CD4-positive, alpha-beta memory T cell (primary cell): Measurements from ENCODE around the gene NUMA1. TPM values are rescaled to one million over a fixed set of nuclear protein-coding genes. Genes with fewer than 3 reads are reported as not detected.
A peak's percentile ranks its signal among the peaks of the same experiment; 100 is the strongest.

Source experiments
- CTCF ChIA-PET: fragments of 350-600 bp; sonication (Branson Sonifier 250); formaldehyde crosslinking; loops from one replicate; lab custom pipeline; 2021; ENCODE audit warnings: inconsistent platforms; ENCODE audit not compliant: partially characterized antibody; lab: Charles Lee
- POLR2A ChIA-PET: fragments of 350-600 bp; sonication (Branson Sonifier 250); formaldehyde crosslinking; loops from one replicate; lab custom pipeline; 2021; ENCODE audit not compliant: partially characterized antibody; lab: Charles Lee
- DNase-seq, 5 donors: peaks; one replicate each; pipeline versions ENCODE4 v3.0.0 to v3.0.0-alpha.2; 2020 to 2022; ENCODE audit warnings: mixed read lengths in 1 of 5
- H3K27ac ChIP-seq: one replicate; pipeline ENCODE4 v1.7.0; 2013; ENCODE audit warnings: low read depth, low read length
- H3K27me3 ChIP-seq: 2 replicates; pipeline ENCODE4 v1.7.0; 2013; ENCODE audit warnings: mild to moderate bottlenecking, low read length, moderate library complexity; ENCODE audit not compliant: insufficient read depth
- H3K36me3 ChIP-seq: 2 replicates; pipeline ENCODE4 v1.7.0; 2013; ENCODE audit warnings: mild to moderate bottlenecking, low read length, moderate library complexity; ENCODE audit not compliant: insufficient read depth
- H3K4me1 ChIP-seq: 2 replicates; pipeline ENCODE4 v1.7.0; 2013; ENCODE audit warnings: mild to moderate bottlenecking, low read length, moderate library complexity; ENCODE audit not compliant: insufficient read depth
- H3K4me3 ChIP-seq, 2 donors: one replicate each; pipeline ENCODE4 v1.7.0; 2013; ENCODE audit warnings: low read length in 2 of 2, mild to moderate bottlenecking in 1 of 2
- H3K9me3 ChIP-seq, 2 donors: one replicate each; pipeline ENCODE4 v1.7.0; 2013; ENCODE audit warnings: low read length in 2 of 2, control low read depth in 1 of 2; ENCODE audit not compliant: control insufficient read depth in 1 of 2
- H3K27ac Mint-ChIP-seq, 7 donors: one replicate each; pipeline ENCODE4 v1.8.0; 2020 to 2021; ENCODE audit warnings: mixed read lengths in 7 of 7, mild to moderate bottlenecking in 6 of 7, inconsistent platforms in 3 of 7, moderate library complexity in 3 of 7
- H3K27me3 Mint-ChIP-seq, 2 donors: one replicate each; pipeline ENCODE4 v1.8.0; 2020 to 2021; ENCODE audit warnings: mixed read lengths in 2 of 2
- H3K36me3 Mint-ChIP-seq, 2 donors: one replicate each; pipeline ENCODE4 v1.8.0; 2020 to 2021; ENCODE audit warnings: mixed read lengths in 2 of 2, inconsistent platforms in 1 of 2, mild to moderate bottlenecking in 1 of 2
- H3K4me1 Mint-ChIP-seq, 4 donors: one replicate each; pipeline ENCODE4 v1.8.0; 2020 to 2021; ENCODE audit warnings: mixed read lengths in 4 of 4, mild to moderate bottlenecking in 1 of 4
- H3K4me3 Mint-ChIP-seq, 8 donors: one replicate each; pipeline ENCODE4 v1.8.0; 2020 to 2021; ENCODE audit warnings: mixed read lengths in 8 of 8, mild to moderate bottlenecking in 7 of 8, moderate library complexity in 6 of 8, inconsistent platforms in 3 of 8
- H3K9me3 Mint-ChIP-seq, 8 donors: one replicate each; pipeline ENCODE4 v1.8.0; 2020 to 2021; ENCODE audit warnings: mixed read lengths in 8 of 8, mild to moderate bottlenecking in 5 of 8, inconsistent platforms in 3 of 8, moderate library complexity in 1 of 8
- intact Hi-C: fragments of 100-400 bp; cut with micrococcal nuclease; formaldehyde crosslinking; loops from one replicate; pipeline ENCODE4 v1.15.1; 2023
- polyA plus RNA-seq, 2 donors: library from polyadenylated mRNA; unstranded; fragments of 300-500 nt; fragmentation: Illumina TruSeq; gene quantifications; one replicate each; pipeline ENCODE4 v1.2.3, GENCODE V29; 2021
- total RNA-seq, 2 experiments: library from RNA; stranded (reverse); gene quantifications; one replicate each; pipeline ENCODE4 v1.2.3, GENCODE V29; 2021

NUMA1 gene
- total and polyA plus RNA-seq, 4 experiments from 2014 or later: 4.0 to 380 (median 238) TPM

- intact Hi-C loops: no loop called here
Observed at GRCh38 chr11:72005347-72006260, 74.7 kb downstream of the NUMA1 start.

GRCh38 chr11:72004515-72005346 lies 75.6 kb downstream of the NUMA1 start:
- H3K27ac ChIP-seq: no peak overlapping the region
- peak overlapping the region in 2 of 7 donors; percentile 25 to 40 for H3K27ac Mint-ChIP-seq
- no peak overlapping the region for H3K4me3 ChIP-seq
- H3K27me3 ChIP-seq: no peaks in the 10 kb centered on the region
- H3K9me3 ChIP-seq: no peaks in the 10 kb centered on the region
- H3K4me1 Mint-ChIP-seq: peaks cover 2 to 18% (median 14%) of the 10 kb centered on the region in 4 donors
- no peak for DNase-seq
- H3K36me3 ChIP-seq: peaks cover 78% of the 10 kb centered on the region
- peaks cover 8% of the 10 kb centered on the region for H3K4me1 ChIP-seq
- ChIA-PET POLR2A (interaction anchor here (1.4 kb wide), 1 partner anchor 76 kb away, joined by 4 read pairs; the partner anchor contains the start of genes RNF121 and XNDC1N), CTCF (interaction anchor here (1.3 to 1.5 kb wide), 2 partner anchors 27 to 178 kb away, joined by 3 to 5 read pairs; no protein-coding TSS in a partner anchor)
- H3K4me3 Mint-ChIP-seq: no peak overlapping the region
- no peaks in the 10 kb centered on the region for H3K9me3 Mint-ChIP-seq
- H3K27me3 Mint-ChIP-seq: no peaks in the 10 kb centered on the region
- intact Hi-C loops: no loop called here
- H3K36me3 Mint-ChIP-seq: peaks cover 55 to 87% of the 10 kb centered on the region in 2 donors

More at GRCh38 chr11:72005347-72006260, 74.7 kb downstream of the NUMA1 start:
- H3K4me3 ChIP-seq: no peak overlapping the region
- Mint-ChIP-seq H3K36me3 (peaks cover 55 to 92% of the 10 kb centered on the region in 2 donors), H3K9me3 (no peaks in the 10 kb centered on the region), H3K4me3 (no peak overlapping the region), H3K27me3 (no peaks in the 10 kb centered on the region), H3K27ac (peak overlapping the region in 3 of 7 donors; percentile 6 to 17 (median 8)), H3K4me1 (peaks cover 0 to 9% (median 7%) of the 10 kb centered on the region in 4 donors)
- ChIA-PET CTCF (interaction anchor here (1.3 to 1.5 kb wide), 2 partner anchors 28 to 177 kb away, joined by 3 to 5 read pairs; no protein-coding TSS in a partner anchor), POLR2A (interaction anchor here (1.4 kb wide), 2 partner anchors 38 to 77 kb away, joined by 3 to 4 read pairs; partner anchors contain the start of genes RNF121 and XNDC1N)
- H3K9me3 ChIP-seq: no peaks in the 10 kb centered on the region
- H3K27me3 ChIP-seq: no peaks in the 10 kb centered on the region
- no peak overlapping the region for H3K27ac ChIP-seq
- peaks cover 86% of the 10 kb centered on the region for H3K36me3 ChIP-seq
- DNase-seq: no peak
- H3K4me1 ChIP-seq: no peaks in the 10 kb centered on the region

- Histone ChIP-seq H3K27me3 (no peaks in the 10 kb centered on the region), H3K9me3 (no peaks in the 10 kb centered on the region), H3K4me3 (no peak overlapping the region), H3K4me1 (peaks cover 18% of the 10 kb centered on the region), H3K36me3 (peaks cover 72% of the 10 kb centered on the region), H3K27ac (no peak overlapping the region)
- no peak for DNase-seq
- CTCF ChIA-PET: interaction anchor here (1.2 kb wide), 1 partner anchor 26 kb away, joined by 3 read pairs; no protein-coding TSS in a partner anchor
- POLR2A ChIA-PET: interaction anchor here (1.0 kb wide), 1 partner anchor 36 kb away, joined by 4 read pairs; no protein-coding TSS in a partner anchor
- no peaks in the 10 kb centered on the region for H3K9me3 Mint-ChIP-seq
- intact Hi-C loops: no loop called here
- H3K36me3 Mint-ChIP-seq: peaks cover 51 to 88% of the 10 kb centered on the region in 2 donors
- peaks cover 11 to 28% (median 23%) of the 10 kb centered on the region in 4 donors for H3K4me1 Mint-ChIP-seq
- H3K27ac Mint-ChIP-seq: peak overlapping the region in 2 of 7 donors; percentile 31 to 59
- H3K4me3 Mint-ChIP-seq: no peak overlapping the region
- H3K27me3 Mint-ChIP-seq: no peaks in the 10 kb centered on the region
Observed at GRCh38 chr11:72003776-72004171, 76.6 kb downstream of the NUMA1 start.

DNA sequence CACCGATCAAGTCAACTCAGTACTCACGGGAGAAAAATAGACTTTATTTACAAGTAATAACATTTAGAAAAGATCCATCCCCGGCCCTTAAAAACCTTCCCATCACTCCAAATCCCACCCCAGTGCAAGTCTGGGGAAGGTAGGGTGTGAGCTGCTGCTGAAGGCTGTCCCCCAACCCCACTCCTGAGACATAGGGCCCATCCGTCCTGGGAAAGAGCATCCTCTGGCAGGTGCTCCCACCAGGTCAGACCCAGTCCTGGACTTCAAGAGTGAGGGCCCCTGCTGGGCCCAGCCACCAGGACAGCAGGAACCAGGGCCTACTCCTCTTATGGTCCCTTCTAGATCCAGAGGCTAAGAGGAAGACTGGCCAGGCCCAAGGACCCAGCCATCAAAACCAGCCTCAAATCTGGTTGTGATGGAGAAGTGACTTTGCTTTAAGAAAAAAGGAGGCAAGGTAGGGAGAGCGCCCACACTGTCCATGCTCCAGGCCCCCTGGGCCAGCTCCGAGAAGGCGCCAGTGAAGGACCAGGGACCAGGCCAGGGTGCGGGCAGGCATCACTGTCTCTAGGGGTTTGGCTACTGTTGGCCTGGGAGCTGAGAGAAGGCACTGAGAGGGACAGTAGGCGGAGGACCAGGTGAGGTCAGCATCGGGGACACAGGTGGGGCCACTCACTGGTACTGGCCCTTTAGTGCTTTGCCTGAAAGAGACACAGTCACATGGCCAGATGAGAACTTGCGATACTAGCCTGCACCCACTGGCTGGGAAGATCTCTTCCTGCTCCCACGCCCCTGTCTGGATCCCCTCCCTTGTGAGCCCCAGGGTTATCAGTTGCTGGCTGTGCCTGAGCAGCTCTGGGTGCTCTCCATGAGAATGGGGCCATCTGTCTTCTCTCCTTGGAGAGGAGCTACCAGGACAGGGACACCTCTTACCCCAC lies 77.2 kb downstream of the NUMA1 start:
- peaks cover 24% of the 10 kb centered on the region for H3K4me1 ChIP-seq
- peaks cover 65% of the 10 kb centered on the region for H3K36me3 ChIP-seq
- ChIA-PET POLR2A (interaction anchor here (1.0 kb wide), 1 partner anchor 37 kb away, joined by 4 read pairs; no protein-coding TSS in a partner anchor), CTCF (interaction anchor here (1.2 kb wide), 1 partner anchor 26 kb away, joined by 3 read pairs; no protein-coding TSS in a partner anchor)
- DNase-seq: no peak
- no peaks in the 10 kb centered on the region for H3K9me3 Mint-ChIP-seq
- intact Hi-C loops: no loop called here
- H3K4me3 Mint-ChIP-seq: no peak overlapping the region
- H3K4me3 ChIP-seq: no peak overlapping the region
- peak overlapping the region in 4 of 7 donors; percentile 13 to 59 (median 26) for H3K27ac Mint-ChIP-seq
- H3K27me3 Mint-ChIP-seq: no peaks in the 10 kb centered on the region
- H3K4me1 Mint-ChIP-seq: peaks cover 17 to 34% (median 29%) of the 10 kb centered on the region in 4 donors
- peaks cover 44 to 84% of the 10 kb centered on the region in 2 donors for H3K36me3 Mint-ChIP-seq
- H3K9me3 ChIP-seq: no peaks in the 10 kb centered on the region
- no peak overlapping the region for H3K27ac ChIP-seq
- no peaks in the 10 kb centered on the region for H3K27me3 ChIP-seq

DNA sequence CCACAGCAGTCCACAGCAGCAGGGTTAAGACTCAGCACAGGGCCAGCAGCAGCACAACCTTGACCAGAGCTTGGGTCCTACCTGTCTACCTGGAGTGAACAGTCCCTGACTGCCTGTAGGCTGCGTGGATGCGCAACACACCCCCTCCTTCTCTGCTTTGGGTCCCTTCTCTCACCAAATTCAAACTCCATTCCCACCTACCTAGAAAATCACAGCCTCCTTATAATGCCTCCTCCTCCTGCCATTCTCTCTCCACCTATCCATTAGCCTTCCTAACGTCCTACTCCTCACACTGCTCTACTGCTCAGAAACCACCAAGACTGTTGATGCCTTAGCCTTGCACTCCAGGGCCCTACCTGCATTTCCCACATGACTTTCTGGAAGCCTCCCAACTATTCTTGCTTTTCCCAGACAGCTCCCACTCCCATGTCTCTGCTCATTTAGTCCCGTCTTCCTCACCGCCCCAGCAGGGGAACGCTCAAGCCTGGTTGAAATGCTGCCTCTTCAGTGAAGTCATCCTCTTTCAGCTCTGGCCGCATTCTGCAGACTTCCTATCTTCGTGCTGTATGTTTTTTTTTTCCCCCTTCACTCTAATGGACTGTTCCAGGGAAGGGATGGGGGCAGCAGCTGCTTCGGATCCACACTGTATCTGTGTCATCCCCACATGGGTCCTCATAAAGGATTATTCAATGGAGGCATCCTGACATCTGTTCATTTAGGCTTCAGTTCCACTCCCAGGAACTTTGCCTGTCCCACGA lies 78.3 kb downstream of the NUMA1 start:
- intact Hi-C loops: no loop called here
- Histone ChIP-seq H3K4me1 (peaks cover 26% of the 10 kb centered on the region), H3K4me3 (no peak overlapping the region), H3K27me3 (no peaks in the 10 kb centered on the region), H3K36me3 (peaks cover 55% of the 10 kb centered on the region), H3K27ac (no peak overlapping the region), H3K9me3 (no peaks in the 10 kb centered on the region)
- POLR2A ChIA-PET: interaction anchor here (1.0 to 4.4 kb wide), 2 partner anchors 40 to 74 kb away, joined by 3 to 23 read pairs; partner anchors contain the start of gene XNDC1N
- Mint-ChIP-seq H3K4me1 (peaks cover 18 to 36% (median 31%) of the 10 kb centered on the region in 4 donors), H3K27me3 (no peaks in the 10 kb centered on the region), H3K9me3 (no peaks in the 10 kb centered on the region), H3K27ac (peak overlapping the region in 5 of 7 donors; percentile 15 to 81 (median 24)), H3K36me3 (peaks cover 34 to 73% of the 10 kb centered on the region in 2 donors), H3K4me3 (peak overlapping the region in 6 of 8 donors; percentile 1 to 49 (median 9))
- no peak for DNase-seq
- CTCF ChIA-PET: interaction anchor here (1.1 to 3.7 kb wide), 3 partner anchors 23 to 182 kb away, joined by 3 to 12 read pairs (median 3); no protein-coding TSS in a partner anchor
